Measurements from ENCODE around the gene EBF4. TPM values are rescaled to one million over a fixed set of nuclear protein-coding genes. Genes with fewer than 3 reads are reported as not detected.
"Not testable (repeated sequence)": the region's sequence is repeated elsewhere in the genome, so short reads cannot be mapped to it uniquely, and the experiment has no call there.

The EBF4 gene
- total and polyA plus RNA-seq, 8 donors = 7.0 to 69.2 (median 12.6) TPM

DNA sequence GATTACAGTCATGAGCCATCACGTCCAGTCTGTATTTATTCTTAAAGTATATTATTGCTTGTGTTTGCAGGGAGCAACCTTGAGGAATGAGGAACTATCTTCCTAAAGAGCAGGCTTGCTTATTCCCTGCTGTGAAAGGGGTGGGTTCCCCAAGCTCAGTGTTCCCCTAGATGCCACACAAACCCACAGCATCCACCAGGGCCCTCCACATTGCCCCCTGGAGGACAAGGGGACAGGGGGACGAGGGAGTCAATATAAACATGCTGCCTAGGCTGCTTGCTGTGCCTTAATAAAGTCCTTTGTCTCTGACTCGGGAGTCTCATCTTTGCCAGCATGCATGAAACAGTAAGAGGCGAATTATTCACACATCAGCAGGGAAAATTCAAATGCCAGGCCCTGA, 20.6 kb upstream of the EBF4 start:
- H3K4me3 ChIP-seq = no peak overlapping the region
- peaks cover 0 to 4% (median 0%) of the 10 kb centered on the region in 3 donors for H3K27me3 ChIP-seq
- no peak overlapping the region for H3K27ac ChIP-seq
- no peaks in the 10 kb centered on the region for H3K36me3 ChIP-seq
- no peak for TF ChIP-seq EP300 (IDR thresholded peaks at IDR 0.05)
- TF ChIP-seq POLR2AphosphoS5 (IDR thresholded peaks at IDR 0.05) = no peak
- TF ChIP-seq POLR2A (IDR thresholded peaks at IDR 0.05) = no peak
- TF ChIP-seq, protein P1, sequence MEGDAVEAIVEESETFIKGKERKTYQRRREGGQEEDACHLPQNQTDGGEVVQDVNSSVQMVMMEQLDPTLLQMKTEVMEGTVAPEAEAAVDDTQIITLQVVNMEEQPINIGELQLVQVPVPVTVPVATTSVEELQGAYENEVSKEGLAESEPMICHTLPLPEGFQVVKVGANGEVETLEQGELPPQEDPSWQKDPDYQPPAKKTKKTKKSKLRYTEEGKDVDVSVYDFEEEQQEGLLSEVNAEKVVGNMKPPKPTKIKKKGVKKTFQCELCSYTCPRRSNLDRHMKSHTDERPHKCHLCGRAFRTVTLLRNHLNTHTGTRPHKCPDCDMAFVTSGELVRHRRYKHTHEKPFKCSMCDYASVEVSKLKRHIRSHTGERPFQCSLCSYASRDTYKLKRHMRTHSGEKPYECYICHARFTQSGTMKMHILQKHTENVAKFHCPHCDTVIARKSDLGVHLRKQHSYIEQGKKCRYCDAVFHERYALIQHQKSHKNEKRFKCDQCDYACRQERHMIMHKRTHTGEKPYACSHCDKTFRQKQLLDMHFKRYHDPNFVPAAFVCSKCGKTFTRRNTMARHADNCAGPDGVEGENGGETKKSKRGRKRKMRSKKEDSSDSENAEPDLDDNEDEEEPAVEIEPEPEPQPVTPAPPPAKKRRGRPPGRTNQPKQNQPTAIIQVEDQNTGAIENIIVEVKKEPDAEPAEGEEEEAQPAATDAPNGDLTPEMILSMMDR (IDR thresholded peaks at IDR 0.05) = no peak
- intact Hi-C loops (cut with DNase I; ENCODE audit: low total_unique reads) = no loop called here
- 21 to 27% (median 26%) methylated on average over 3 to 4 of the region's 4 CpGs for WGBS, 5 donors
- DNase-seq = no peak
- H3K4me1 ChIP-seq = no peaks in the 10 kb centered on the region
- no peaks in the 10 kb centered on the region for H3K9me3 ChIP-seq

DNA sequence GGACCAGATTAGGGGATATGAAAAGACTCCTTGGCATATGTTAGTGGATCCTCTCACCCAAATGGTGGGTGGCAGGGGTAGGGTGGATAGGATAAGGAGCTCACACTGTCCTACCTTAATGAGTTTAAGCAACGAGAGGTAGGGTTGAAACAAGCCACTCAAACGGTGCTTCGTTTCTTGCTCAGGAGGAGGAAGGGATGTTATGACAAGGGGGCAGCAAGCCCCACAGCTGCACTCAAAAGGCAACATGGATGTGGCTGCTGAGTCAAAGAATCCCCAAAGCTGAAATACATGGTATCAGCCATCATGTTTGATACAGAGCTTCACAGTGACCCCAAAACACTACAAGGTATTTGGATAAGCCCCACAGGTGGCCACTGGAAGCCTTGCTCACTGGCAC, 20.1 kb upstream of the EBF4 start:
- TF ChIP-seq POLR2AphosphoS5 (IDR thresholded peaks at IDR 0.05) = no peak
- TF ChIP-seq, protein P1 (IDR thresholded peaks at IDR 0.05) = no peak
- no peak for TF ChIP-seq POLR2A (IDR thresholded peaks at IDR 0.05)
- no peak for TF ChIP-seq EP300 (IDR thresholded peaks at IDR 0.05)
- Histone ChIP-seq H3K36me3 (no peaks in the 10 kb centered on the region), H3K27me3 (peaks cover 0 to 4% (median 0%) of the 10 kb centered on the region in 3 donors), H3K9me3 (no peaks in the 10 kb centered on the region), H3K27ac (no peak overlapping the region), H3K4me1 (no peaks in the 10 kb centered on the region), H3K4me3 (no peak overlapping the region)
- intact Hi-C loops (cut with DNase I; ENCODE audit: low total_unique reads) = no loop called here
- 62 to 72% (median 67%) methylated on average over 3 of the region's 3 CpGs for WGBS, 5 donors
- no peak for DNase-seq

DNA sequence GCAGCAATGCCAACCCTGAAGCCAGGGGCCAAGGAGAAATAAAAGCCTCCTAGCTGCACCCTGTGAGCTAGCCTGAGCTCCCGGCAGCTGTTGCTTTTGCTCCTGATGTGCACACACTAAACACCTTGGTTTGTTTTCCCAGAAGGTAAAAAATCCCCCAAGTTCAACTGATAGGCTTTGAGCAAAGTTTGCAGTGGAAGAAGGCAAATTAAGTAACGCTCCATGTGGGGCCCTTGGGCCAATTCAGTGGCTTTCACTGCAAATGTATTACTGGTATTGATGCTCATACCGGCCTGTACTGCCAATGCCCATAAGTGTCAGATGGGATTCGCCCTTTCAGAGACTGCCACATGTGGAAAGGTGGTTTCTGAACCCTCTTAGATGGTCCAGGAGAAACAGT, 19.1 kb upstream of the EBF4 start:
- Histone ChIP-seq H3K27ac (no peak overlapping the region), H3K36me3 (no peaks in the 10 kb centered on the region), H3K4me3 (no peak overlapping the region), H3K9me3 (no peaks in the 10 kb centered on the region), H3K4me1 (no peaks in the 10 kb centered on the region), H3K27me3 (peaks cover 0 to 4% (median 0%) of the 10 kb centered on the region in 3 donors)
- intact Hi-C loops (cut with DNase I; ENCODE audit: low total_unique reads) = no loop called here
- TF ChIP-seq POLR2AphosphoS5 (IDR thresholded peaks at IDR 0.05) (no peak), POLR2A (IDR thresholded peaks at IDR 0.05) (no peak), EP300 (IDR thresholded peaks at IDR 0.05) (no peak)
- TF ChIP-seq, protein P1 (IDR thresholded peaks at IDR 0.05) = no peak
- DNase-seq = no peak
- 63 to 79% (median 70%) methylated on average over 4 of the region's 4 CpGs for WGBS, 5 donors

GRCh38 chr20:2680046-2680445, 12.5 kb upstream of the EBF4 start:
- Histone ChIP-seq H3K27me3 (peaks cover 0 to 4% (median 0%) of the 10 kb centered on the region in 3 donors), H3K9me3 (no peaks in the 10 kb centered on the region), H3K36me3 (no peaks in the 10 kb centered on the region), H3K4me1 (no peaks in the 10 kb centered on the region), H3K27ac (no peak overlapping the region), H3K4me3 (no peak overlapping the region)
- no peak for TF ChIP-seq POLR2A (IDR thresholded peaks at IDR 0.05)
- no peak for TF ChIP-seq EP300 (IDR thresholded peaks at IDR 0.05)
- TF ChIP-seq, protein P1 (IDR thresholded peaks at IDR 0.05) = no peak
- TF ChIP-seq POLR2AphosphoS5 (IDR thresholded peaks at IDR 0.05) = no peak
- intact Hi-C loops (cut with DNase I; ENCODE audit: low total_unique reads) = no loop called here
- no peak for DNase-seq
- 75 to 79% (median 78%) methylated on average over 4 of the region's 4 CpGs for WGBS, 5 donors

- WGBS, 5 donors = 66 to 84% (median 78%) methylated on average over 3 of the region's 3 CpGs
- H3K27me3 ChIP-seq = peaks cover 0 to 24% (median 3%) of the 10 kb centered on the region in 3 donors
- H3K27ac ChIP-seq; H3K36me3 ChIP-seq; H3K9me3 ChIP-seq; H3K4me1 ChIP-seq; DNase-seq; H3K4me3 ChIP-seq; intact Hi-C loops (cut with DNase I; ENCODE audit: low total_unique reads): not testable (repeated sequence)
Measured at GRCh38 chr20:2682040-2682439, 10.5 kb upstream of the EBF4 start.

- intact Hi-C loops (cut with DNase I; ENCODE audit: low total_unique reads); H3K4me3 ChIP-seq; DNase-seq; H3K27ac ChIP-seq; H3K36me3 ChIP-seq; H3K9me3 ChIP-seq: not testable (repeated sequence)
- Histone ChIP-seq H3K27me3 (peaks cover 0 to 33% (median 3%) of the 10 kb centered on the region in 3 donors), H3K4me1 (peaks cover 0 to 10% (median 5%) of the 10 kb centered on the region in 4 donors)
- WGBS, 5 donors = 72 to 86% (median 83%) methylated on average over 4 of the region's 4 CpGs
Measured at GRCh38 chr20:2684817-2685216, 7.8 kb upstream of the EBF4 start.
